ENCODE results near the gene APCDD1L. TPM values are rescaled to one million over a fixed set of nuclear protein-coding genes. Genes with fewer than 3 reads are reported as not detected.
"Not testable (repeated sequence)": the region's sequence is repeated elsewhere in the genome, so short reads cannot be mapped to it uniquely, and the experiment has no call there.

The APCDD1L gene
- total and polyA plus RNA-seq, 9 donors: 2.1 to 8.8 (median 5.1) TPM

DNA sequence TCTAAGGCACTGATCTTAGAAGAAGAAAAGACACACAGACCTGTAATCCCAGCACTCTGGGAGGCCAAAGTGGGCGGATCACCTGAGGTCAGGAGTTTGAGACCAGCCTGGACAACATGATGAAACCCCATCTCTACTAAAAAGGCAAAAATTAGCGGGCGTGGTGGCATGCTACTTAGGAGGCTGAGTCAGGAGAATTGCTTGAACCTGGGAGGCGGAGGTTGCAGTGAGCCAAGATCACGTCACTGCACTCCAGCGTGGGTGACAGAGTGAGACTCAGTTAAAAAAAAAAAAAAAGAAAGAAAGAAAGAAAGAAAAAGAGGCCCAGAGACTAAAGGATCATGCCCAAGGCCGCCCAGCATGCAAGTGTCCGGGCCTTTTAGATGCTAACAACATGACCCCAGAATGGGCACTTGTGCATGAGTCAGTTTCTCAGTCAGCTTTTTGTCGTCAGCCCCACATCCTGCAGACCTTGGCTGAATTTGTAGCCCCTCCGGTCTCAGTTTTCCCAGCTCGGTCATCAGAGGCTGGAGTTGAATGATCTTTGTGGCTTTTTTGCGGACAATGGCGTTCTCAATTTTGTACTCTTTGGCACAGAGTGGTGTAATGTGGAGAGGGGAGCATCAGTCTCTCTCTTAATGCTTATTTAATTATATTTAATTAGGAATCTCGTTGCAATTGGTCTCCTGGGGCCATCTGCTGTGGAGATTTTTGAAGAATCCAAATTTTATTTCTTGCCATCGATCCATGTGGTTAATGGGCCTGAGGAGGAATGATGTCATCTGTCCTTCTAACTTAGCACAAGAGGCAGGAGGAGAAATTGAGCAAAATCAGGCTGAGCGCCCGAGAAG lies 30.6 kb upstream of the APCDD1L start:
- no peaks in the 10 kb centered on the region for H3K36me3 ChIP-seq (ENCODE audit: control insufficient read depth, insufficient read depth, low read length)
- H3K9me3 ChIP-seq (replicated peaks; ENCODE audit: control insufficient read depth, low read depth, low read length): no peaks in the 10 kb centered on the region
- no peak for DNase-seq
- H3K27ac ChIP-seq (ENCODE audit: low read length): no peak overlapping the region
- no peak overlapping the region for H3K4me3 ChIP-seq (ENCODE audit: low read length)
- peaks cover 9% of the 10 kb centered on the region for H3K27me3 ChIP-seq (ENCODE audit: control insufficient read depth, insufficient read depth, low read length)
- WGBS (ENCODE audit: insufficient coverage): 90% methylated on average over 9 of the region's 17 CpGs
- H3K4me1 ChIP-seq (ENCODE audit: control insufficient read depth, insufficient read depth, low read length): no peaks in the 10 kb centered on the region

DNA sequence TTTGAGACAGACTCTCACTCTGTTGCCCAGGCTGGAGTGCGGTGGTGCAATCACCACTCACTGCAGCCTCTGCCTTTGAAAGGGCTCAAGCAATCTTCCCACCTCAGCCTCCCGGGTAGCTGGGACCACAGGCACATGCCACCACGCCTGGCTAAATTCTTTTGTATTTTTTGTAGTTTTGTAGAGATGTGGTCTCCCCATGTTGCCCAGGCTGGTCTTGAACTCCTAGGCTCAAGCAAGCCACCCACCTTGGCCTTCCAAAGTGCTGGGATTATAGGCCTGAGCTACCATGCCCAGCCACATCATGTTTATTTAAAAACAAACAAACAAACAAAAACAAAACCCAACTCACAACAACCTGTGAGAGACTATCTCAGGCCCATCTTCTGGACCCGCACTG lies 29.7 kb upstream of the APCDD1L start:
- no peak overlapping the region for H3K27ac ChIP-seq (ENCODE audit: low read length)
- H3K4me3 ChIP-seq (ENCODE audit: low read length): no peak overlapping the region
- no peak for DNase-seq
- no peaks in the 10 kb centered on the region for H3K9me3 ChIP-seq (replicated peaks; ENCODE audit: control insufficient read depth, low read depth, low read length)
- no CpG with 5 or more reads among the region's 4 CpGs for WGBS (ENCODE audit: insufficient coverage)
- no peaks in the 10 kb centered on the region for H3K4me1 ChIP-seq (ENCODE audit: control insufficient read depth, insufficient read depth, low read length)
- H3K36me3 ChIP-seq (ENCODE audit: control insufficient read depth, insufficient read depth, low read length): no peaks in the 10 kb centered on the region
- peaks cover 9% of the 10 kb centered on the region for H3K27me3 ChIP-seq (ENCODE audit: control insufficient read depth, insufficient read depth, low read length)

DNA sequence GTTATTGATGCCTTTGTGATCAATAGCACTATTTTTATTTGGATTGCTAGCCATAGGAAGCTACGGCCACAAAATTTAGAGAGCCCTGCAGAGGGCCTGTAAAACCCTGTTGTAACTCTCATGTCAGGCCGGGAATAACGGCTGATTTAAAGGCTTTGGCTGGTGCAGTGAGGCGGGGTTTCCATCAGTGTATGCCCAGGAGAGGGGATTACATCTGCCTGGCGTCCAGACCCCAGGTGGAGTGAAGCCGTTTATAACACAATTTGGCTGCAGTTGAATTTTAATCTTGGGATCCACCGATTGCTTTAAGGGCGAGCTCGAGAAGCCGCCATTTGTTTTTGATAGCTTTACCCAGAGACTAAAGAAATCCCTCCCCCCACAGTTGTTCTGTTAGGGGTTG lies 29.1 kb upstream of the APCDD1L start:
- no peak for DNase-seq
- Histone ChIP-seq H3K27me3 (ENCODE audit: control insufficient read depth, insufficient read depth, low read length) (peaks cover 9% of the 10 kb centered on the region), H3K9me3 (replicated peaks; ENCODE audit: control insufficient read depth, low read depth, low read length) (no peaks in the 10 kb centered on the region), H3K36me3 (ENCODE audit: control insufficient read depth, insufficient read depth, low read length) (no peaks in the 10 kb centered on the region), H3K27ac (ENCODE audit: low read length) (no peak overlapping the region), H3K4me3 (ENCODE audit: low read length) (no peak overlapping the region), H3K4me1 (ENCODE audit: control insufficient read depth, insufficient read depth, low read length) (no peaks in the 10 kb centered on the region)
- 20% methylated on average over 5 of the region's 10 CpGs for WGBS (ENCODE audit: insufficient coverage)

DNA sequence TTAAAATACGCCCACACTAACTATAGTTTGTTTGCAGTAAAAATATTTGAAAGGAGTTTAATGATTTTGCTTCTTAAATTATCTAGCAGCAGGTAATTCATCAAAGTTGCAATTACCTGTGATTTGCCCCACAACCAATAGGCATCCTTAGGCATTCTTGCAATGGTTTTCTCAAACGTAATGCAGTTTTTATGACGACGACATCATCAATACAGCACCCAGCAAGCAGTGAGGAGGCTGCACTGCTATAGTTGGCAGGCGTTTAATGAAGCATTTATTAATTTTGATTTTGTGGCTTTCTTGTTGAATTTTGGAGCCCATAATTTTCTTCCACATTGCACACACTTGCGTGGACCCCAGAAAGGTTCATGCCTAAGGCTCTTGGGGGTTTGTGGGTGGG lies 28.1 kb upstream of the APCDD1L start:
- H3K27ac ChIP-seq (ENCODE audit: low read length): no peak overlapping the region
- peaks cover 5% of the 10 kb centered on the region for H3K27me3 ChIP-seq (ENCODE audit: control insufficient read depth, insufficient read depth, low read length)
- WGBS (ENCODE audit: insufficient coverage): no CpG with 5 or more reads among the region's 6 CpGs
- H3K9me3 ChIP-seq (replicated peaks; ENCODE audit: control insufficient read depth, low read depth, low read length): peaks cover 2% of the 10 kb centered on the region
- DNase-seq: no peak
- no peak overlapping the region for H3K4me3 ChIP-seq (ENCODE audit: low read length)
- no peaks in the 10 kb centered on the region for H3K4me1 ChIP-seq (ENCODE audit: control insufficient read depth, insufficient read depth, low read length)
- no peaks in the 10 kb centered on the region for H3K36me3 ChIP-seq (ENCODE audit: control insufficient read depth, insufficient read depth, low read length)

DNA sequence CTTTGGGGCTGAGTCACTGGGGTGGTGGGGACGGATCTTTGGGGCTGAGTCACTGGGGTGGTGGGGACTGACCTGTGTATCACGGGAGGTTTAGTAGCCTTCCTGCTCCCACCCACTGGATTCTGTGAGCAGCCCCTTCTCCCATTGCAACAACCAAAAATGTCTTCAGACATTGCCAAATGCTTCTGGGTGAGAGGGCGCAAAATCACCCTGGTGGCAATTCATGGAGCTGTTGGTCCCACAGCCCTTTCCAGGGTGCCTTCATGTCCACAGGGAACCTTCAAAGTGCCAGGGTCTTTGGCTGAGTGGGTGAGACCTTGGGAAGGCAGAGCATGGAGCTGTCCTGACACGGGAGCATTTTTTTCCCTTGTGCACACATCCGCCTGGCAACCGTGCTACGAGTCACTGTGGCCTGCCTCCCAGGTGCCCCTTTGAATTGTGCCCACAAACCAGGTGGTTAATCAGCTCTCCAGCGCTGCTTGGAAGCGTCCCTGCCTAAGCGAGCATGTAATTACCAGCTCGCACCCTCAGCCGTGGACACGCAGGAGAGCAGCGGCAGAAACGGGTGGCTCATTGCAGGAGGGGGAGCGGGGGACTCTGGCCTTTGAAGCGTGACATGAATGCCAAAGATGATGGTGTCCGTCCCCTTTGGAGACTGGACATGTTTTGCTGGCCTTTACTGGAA lies 27.4 kb upstream of the APCDD1L start:
- Histone ChIP-seq H3K27me3 (ENCODE audit: control insufficient read depth, insufficient read depth, low read length) (peaks cover 5% of the 10 kb centered on the region), H3K36me3 (ENCODE audit: control insufficient read depth, insufficient read depth, low read length) (no peaks in the 10 kb centered on the region), H3K4me3 (ENCODE audit: low read length) (no peak overlapping the region), H3K9me3 (replicated peaks; ENCODE audit: control insufficient read depth, low read depth, low read length) (peaks cover 9% of the 10 kb centered on the region), H3K27ac (ENCODE audit: low read length) (no peak overlapping the region), H3K4me1 (ENCODE audit: control insufficient read depth, insufficient read depth, low read length) (no peaks in the 10 kb centered on the region)
- WGBS (ENCODE audit: insufficient coverage): 80% methylated on average over 16 of the region's 18 CpGs
- no peak for DNase-seq

DNA sequence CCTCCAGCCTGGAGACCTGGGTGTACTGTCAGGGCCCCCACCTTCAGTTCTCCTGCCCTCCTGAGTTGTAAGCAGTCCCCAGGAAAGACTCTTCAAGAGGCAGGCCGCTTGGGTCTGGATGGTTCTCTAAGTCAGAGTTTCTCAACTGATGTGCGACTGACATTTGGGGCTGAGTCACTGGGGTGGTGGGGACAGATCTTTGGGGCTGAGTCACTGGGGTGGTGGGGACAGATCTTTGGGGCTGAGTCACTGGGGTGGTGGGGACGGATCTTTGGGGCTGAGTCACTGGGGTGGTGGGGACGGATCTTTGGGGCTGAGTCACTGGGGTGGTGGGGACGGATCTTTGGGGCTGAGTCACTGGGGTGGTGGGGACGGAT lies 26.8 kb upstream of the APCDD1L start:
- not testable (repeated sequence) for H3K36me3 ChIP-seq (ENCODE audit: control insufficient read depth, insufficient read depth, low read length); H3K27me3 ChIP-seq (ENCODE audit: control insufficient read depth, insufficient read depth, low read length); H3K4me3 ChIP-seq (ENCODE audit: low read length); DNase-seq; H3K4me1 ChIP-seq (ENCODE audit: control insufficient read depth, insufficient read depth, low read length); H3K27ac ChIP-seq (ENCODE audit: low read length)
- 100% methylated on average over 2 of the region's 6 CpGs for WGBS (ENCODE audit: insufficient coverage)
- peaks cover 11% of the 10 kb centered on the region for H3K9me3 ChIP-seq (replicated peaks; ENCODE audit: control insufficient read depth, low read depth, low read length)

DNA sequence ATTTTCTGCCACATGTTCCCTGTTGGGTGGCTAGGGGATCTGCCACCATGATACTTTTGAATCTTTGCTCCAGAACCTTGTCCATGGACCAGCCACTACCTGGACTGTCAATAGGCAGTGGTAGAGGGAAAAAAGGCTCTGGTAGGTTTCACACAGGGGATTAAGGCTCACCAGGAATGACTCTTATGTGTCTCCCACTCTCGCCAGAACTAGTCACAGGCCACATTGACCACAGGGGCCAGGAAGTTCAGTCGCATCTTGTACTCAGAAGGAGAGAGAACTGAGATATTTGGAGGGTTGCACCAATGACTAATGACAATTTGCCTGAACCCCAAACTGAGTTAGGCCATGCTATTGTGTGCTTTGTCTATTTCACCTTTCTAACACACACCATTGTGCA lies 23.6 kb upstream of the APCDD1L start:
- WGBS (ENCODE audit: insufficient coverage): no CpG with 5 or more reads among the region's 2 CpGs

DNA sequence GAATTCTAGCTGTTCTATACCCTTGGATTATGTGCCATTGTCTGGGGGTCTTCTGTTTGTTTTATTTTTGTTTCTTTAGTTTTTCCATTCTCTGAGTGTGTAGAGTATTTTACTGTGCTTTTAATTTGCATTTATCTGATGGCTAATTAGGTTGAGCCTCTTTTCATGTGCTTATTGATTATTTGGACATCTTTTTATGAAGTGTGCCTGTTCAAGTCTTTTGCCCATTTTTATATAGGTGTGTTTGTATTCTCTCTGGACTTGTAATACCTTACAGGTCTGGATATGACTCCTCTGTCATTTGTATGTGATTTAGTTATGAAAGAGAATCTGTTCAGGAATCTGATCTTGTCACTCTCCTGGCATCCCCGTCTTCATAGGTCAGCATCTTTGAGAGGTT lies 22.6 kb upstream of the APCDD1L start:
- 100% methylated on average over 1 of the region's 1 CpG for WGBS (ENCODE audit: insufficient coverage)
- Histone ChIP-seq H3K36me3 (ENCODE audit: control insufficient read depth, insufficient read depth, low read length) (no peaks in the 10 kb centered on the region), H3K27me3 (ENCODE audit: control insufficient read depth, insufficient read depth, low read length) (peaks cover 3% of the 10 kb centered on the region), H3K27ac (ENCODE audit: low read length) (no peak overlapping the region), H3K4me1 (ENCODE audit: control insufficient read depth, insufficient read depth, low read length) (no peaks in the 10 kb centered on the region), H3K4me3 (ENCODE audit: low read length) (no peak overlapping the region), H3K9me3 (replicated peaks; ENCODE audit: control insufficient read depth, low read depth, low read length) (peaks cover 13% of the 10 kb centered on the region)
- DNase-seq: no peak

More for the DNA sequence above, 23.6 kb upstream of the APCDD1L start:
- Histone ChIP-seq H3K27ac (ENCODE audit: low read length) (no peak overlapping the region), H3K27me3 (ENCODE audit: control insufficient read depth, insufficient read depth, low read length) (peaks cover 5% of the 10 kb centered on the region), H3K4me3 (ENCODE audit: low read length) (no peak overlapping the region), H3K4me1 (ENCODE audit: control insufficient read depth, insufficient read depth, low read length) (no peaks in the 10 kb centered on the region), H3K36me3 (ENCODE audit: control insufficient read depth, insufficient read depth, low read length) (no peaks in the 10 kb centered on the region), H3K9me3 (replicated peaks; ENCODE audit: control insufficient read depth, low read depth, low read length) (peaks cover 13% of the 10 kb centered on the region)
- DNase-seq: no peak

DNA sequence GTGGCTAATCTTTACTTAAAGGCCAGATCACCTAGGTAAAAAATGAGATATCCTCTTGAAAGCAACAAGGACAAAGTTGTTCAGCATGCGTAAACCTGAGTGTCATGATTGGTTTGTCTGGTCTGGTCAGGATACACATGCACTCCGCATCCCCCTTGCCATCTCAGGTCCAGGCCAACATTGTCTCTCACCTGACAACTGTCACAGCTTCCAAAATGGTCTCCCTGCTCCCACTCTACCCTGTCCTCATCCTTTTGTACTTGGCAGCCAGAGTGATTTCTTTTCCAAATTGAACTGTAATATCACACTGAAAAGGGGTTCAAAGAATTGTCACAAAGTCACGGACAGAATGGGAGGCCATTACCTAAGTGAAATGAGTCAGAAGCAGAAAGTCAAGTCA lies 21.1 kb upstream of the APCDD1L start:
- Histone ChIP-seq H3K36me3 (ENCODE audit: control insufficient read depth, insufficient read depth, low read length) (no peaks in the 10 kb centered on the region), H3K4me1 (ENCODE audit: control insufficient read depth, insufficient read depth, low read length) (no peaks in the 10 kb centered on the region), H3K27me3 (ENCODE audit: control insufficient read depth, insufficient read depth, low read length) (no peaks in the 10 kb centered on the region), H3K27ac (ENCODE audit: low read length) (no peak overlapping the region), H3K9me3 (replicated peaks; ENCODE audit: control insufficient read depth, low read depth, low read length) (peaks cover 25% of the 10 kb centered on the region), H3K4me3 (ENCODE audit: low read length) (no peak overlapping the region)
- DNase-seq: no peak
- 96% methylated on average over 3 of the region's 3 CpGs for WGBS (ENCODE audit: insufficient coverage)

DNA sequence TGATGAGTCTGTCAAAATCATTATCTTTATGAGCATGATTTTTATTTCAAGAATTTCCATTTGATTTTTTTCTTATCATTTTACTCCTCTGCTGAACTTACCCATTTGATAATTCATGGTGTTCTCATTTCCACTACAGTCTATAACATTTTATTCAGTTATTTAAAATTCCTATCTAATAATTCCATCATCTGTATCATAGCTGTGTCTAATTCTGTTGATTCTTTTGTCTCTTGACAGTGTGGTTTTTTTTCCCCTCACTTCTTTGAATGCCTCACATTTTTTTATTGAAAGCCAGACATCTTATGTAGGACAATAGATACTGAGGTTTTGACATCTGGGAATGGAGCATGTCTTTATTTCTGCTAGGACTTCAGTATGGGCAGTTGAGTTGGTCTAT lies 16.5 kb upstream of the APCDD1L start:
- DNase-seq: no peak
- H3K4me3 ChIP-seq (ENCODE audit: low read length): no peak overlapping the region
- H3K9me3 ChIP-seq (replicated peaks; ENCODE audit: control insufficient read depth, low read depth, low read length): peaks cover 23% of the 10 kb centered on the region
- H3K27ac ChIP-seq (ENCODE audit: low read length): no peak overlapping the region
- H3K4me1 ChIP-seq (ENCODE audit: control insufficient read depth, insufficient read depth, low read length): no peaks in the 10 kb centered on the region
- no peaks in the 10 kb centered on the region for H3K27me3 ChIP-seq (ENCODE audit: control insufficient read depth, insufficient read depth, low read length)
- no peaks in the 10 kb centered on the region for H3K36me3 ChIP-seq (ENCODE audit: control insufficient read depth, insufficient read depth, low read length)

Data from muscle of leg (tissue), 11 donors.